HUES6 (cell line): ENCODE data around the gene PATL1.
A peak's percentile ranks its signal among the peaks of the same experiment; 100 is the strongest.
"Not testable (repeated sequence)": the region's sequence is repeated elsewhere in the genome, so short reads cannot be mapped to it uniquely, and the experiment has no call there.

Experiments
- H3K27ac ChIP-seq: 2 replicates; pipeline ENCODE4 v1.7.0; 2013; ENCODE audit warnings: low read depth, mild to moderate bottlenecking, low read length, inconsistent platforms
- H3K27me3 ChIP-seq: 2 replicates; pipeline ENCODE4 v1.6.1; 2013; ENCODE audit warnings: low read length; ENCODE audit not compliant: control insufficient read depth, insufficient read depth
- H3K36me3 ChIP-seq: 2 replicates; pipeline ENCODE4 v1.6.1; 2013; ENCODE audit warnings: low read length; ENCODE audit not compliant: control insufficient read depth, insufficient read depth
- H3K4me1 ChIP-seq: 2 replicates; pipeline ENCODE4 v1.6.1; 2013; ENCODE audit warnings: low read length; ENCODE audit not compliant: control insufficient read depth, insufficient read depth
- H3K4me3 ChIP-seq: 2 replicates; pipeline ENCODE4 v1.5.1; 2013; ENCODE audit warnings: low read depth, low read length
- H3K9ac ChIP-seq: one replicate; pipeline ENCODE4 v1.6.1; 2013; ENCODE audit warnings: mild to moderate bottlenecking, low read length
- H3K9me3 ChIP-seq: 2 replicates; pipeline ENCODE4 v1.6.1; 2013; ENCODE audit warnings: low read depth, low read length; ENCODE audit not compliant: control insufficient read depth, insufficient read depth

Gene PATL1

GRCh38 chr11:59644528-59644927 lies 24.3 kb downstream of the PATL1 start:
- H3K27me3 ChIP-seq: no peaks in the 10 kb centered on the region
- no peak overlapping the region for H3K9ac ChIP-seq
- no peak overlapping the region for H3K27ac ChIP-seq
- H3K9me3 ChIP-seq: no peaks in the 10 kb centered on the region
- H3K4me1 ChIP-seq: no peaks in the 10 kb centered on the region
- H3K36me3 ChIP-seq: peaks cover 92% of the 10 kb centered on the region
- no peak overlapping the region for H3K4me3 ChIP-seq

- Histone ChIP-seq H3K4me1 (no peaks in the 10 kb centered on the region), H3K9ac (no peak overlapping the region), H3K9me3 (no peaks in the 10 kb centered on the region), H3K4me3 (no peak overlapping the region), H3K36me3 (peaks cover 92% of the 10 kb centered on the region), H3K27me3 (no peaks in the 10 kb centered on the region), H3K27ac (no peak overlapping the region)
These were observed 25.4 kb downstream of the PATL1 start for GRCh38 chr11:59643390-59643789.

- Histone ChIP-seq H3K4me3 (no peak overlapping the region), H3K27me3 (no peaks in the 10 kb centered on the region), H3K4me1 (no peaks in the 10 kb centered on the region), H3K9me3 (no peaks in the 10 kb centered on the region), H3K36me3 (peaks cover 91% of the 10 kb centered on the region), H3K27ac (no peak overlapping the region), H3K9ac (no peak overlapping the region)
These were observed 27.7 kb downstream of the PATL1 start for GRCh38 chr11:59641156-59641555.

- Histone ChIP-seq H3K27me3 (no peaks in the 10 kb centered on the region), H3K9ac (no peak overlapping the region), H3K4me3 (no peak overlapping the region), H3K9me3 (no peaks in the 10 kb centered on the region), H3K27ac (no peak overlapping the region), H3K36me3 (peaks cover 4% of the 10 kb centered on the region; the same call in 1 of the 2 replicates), H3K4me1 (peaks cover 8% of the 10 kb centered on the region; the same call in 1 of the 2 replicates)
These were observed 38.3 kb downstream of the PATL1 start for GRCh38 chr11:59630493-59630892.

DNA sequence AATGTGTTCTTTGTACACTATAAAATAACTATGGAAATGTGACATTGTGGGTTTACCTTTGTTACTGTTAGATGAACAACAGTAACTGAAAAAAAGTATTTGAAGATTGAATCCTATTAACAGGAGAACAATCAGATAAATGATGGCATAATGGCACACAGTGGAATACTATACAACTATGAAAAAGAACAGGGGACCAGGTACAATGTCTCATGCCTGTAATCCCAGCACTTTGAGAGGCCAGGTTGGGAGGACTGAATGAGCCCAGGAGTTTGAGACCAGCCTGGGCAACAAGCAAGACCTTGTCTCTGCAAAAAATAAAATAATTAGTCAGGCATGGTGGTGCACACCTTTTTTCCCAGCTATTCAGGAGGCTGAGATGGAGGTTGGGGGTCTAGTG lies 38.8 kb downstream of the PATL1 start:
- no peaks in the 10 kb centered on the region for H3K36me3 ChIP-seq
- no peak overlapping the region for H3K27ac ChIP-seq
- H3K27me3 ChIP-seq: no peaks in the 10 kb centered on the region
- peaks cover 11% of the 10 kb centered on the region for H3K4me1 ChIP-seq
- no peak overlapping the region for H3K4me3 ChIP-seq
- no peaks in the 10 kb centered on the region for H3K9me3 ChIP-seq
- no peak overlapping the region for H3K9ac ChIP-seq

- H3K9me3 ChIP-seq, H3K27ac ChIP-seq, H3K9ac ChIP-seq, H3K4me3 ChIP-seq, H3K27me3 ChIP-seq, H3K36me3 ChIP-seq: not testable (repeated sequence)
- H3K4me1 ChIP-seq: peaks cover 11% of the 10 kb centered on the region
These were observed 41.9 kb downstream of the PATL1 start for GRCh38 chr11:59626969-59627368.

DNA sequence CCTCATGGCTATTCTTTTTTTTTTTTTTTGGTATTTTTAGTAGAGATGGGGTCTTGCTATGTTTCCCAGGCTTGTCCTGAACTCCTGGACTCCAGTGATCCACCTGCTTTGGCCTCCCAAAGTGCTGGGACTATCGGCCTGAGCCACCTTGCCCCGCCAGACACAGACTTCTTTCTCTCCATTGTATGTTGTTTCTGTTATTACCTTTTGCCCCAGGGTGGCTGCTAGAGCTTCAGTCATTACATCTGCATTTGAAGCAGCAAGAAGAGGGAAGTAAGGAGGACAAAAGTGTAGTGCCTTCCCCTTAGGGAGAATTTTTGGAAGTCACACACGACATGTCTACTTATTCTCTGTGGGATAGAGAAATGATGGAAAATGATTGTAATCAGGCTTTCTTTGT lies 43.1 kb downstream of the PATL1 start:
- no peak overlapping the region for H3K4me3 ChIP-seq
- H3K4me1 ChIP-seq: peaks cover 11% of the 10 kb centered on the region
- no peaks in the 10 kb centered on the region for H3K27me3 ChIP-seq
- H3K9ac ChIP-seq: no peak overlapping the region
- H3K36me3 ChIP-seq: no peaks in the 10 kb centered on the region
- H3K27ac ChIP-seq: no peak overlapping the region
- no peaks in the 10 kb centered on the region for H3K9me3 ChIP-seq

- Histone ChIP-seq H3K4me3 (no peak overlapping the region), H3K9ac (no peak overlapping the region), H3K9me3 (no peaks in the 10 kb centered on the region), H3K27ac (no peak overlapping the region), H3K4me1 (peaks cover 3% of the 10 kb centered on the region; the same call in 1 of the 2 replicates), H3K36me3 (peaks cover 8% of the 10 kb centered on the region; the same call in 1 of the 2 replicates), H3K27me3 (no peaks in the 10 kb centered on the region)
These were observed 51.0 kb downstream of the PATL1 start for GRCh38 chr11:59617876-59618275.

DNA sequence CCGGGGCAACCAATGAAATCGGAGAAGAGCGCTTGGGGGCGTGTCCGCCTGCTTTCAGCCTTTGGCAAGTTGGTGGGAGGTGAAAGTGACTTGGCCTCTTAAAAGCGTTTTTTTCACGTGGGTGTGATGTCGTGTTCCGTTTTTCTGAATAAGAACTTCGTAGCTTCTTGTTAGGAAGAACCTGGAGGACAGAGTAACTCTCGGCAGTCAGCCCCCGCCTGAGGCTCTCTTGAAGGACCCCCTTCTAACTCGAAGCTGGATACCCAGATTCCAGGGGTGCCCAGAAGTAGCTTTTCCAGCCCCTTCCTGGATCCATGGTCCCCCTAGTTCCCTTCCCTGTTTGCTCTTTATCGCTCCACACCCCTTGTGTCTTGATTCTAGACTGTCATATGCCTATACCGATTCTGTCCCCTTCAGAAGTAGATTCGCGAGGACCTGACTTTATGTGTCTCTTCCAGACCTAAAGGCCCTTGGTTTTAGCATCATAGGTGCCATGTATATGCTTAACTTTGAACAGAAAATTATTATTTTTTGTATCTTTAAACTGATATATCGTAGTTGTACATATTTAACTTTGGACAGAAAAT lies 52.3 kb downstream of the PATL1 start:
- peaks cover 8% of the 10 kb centered on the region; the same call in 1 of the 2 replicates for H3K36me3 ChIP-seq
- H3K4me3 ChIP-seq: peak overlapping the region; percentile 76
- H3K9me3 ChIP-seq: no peaks in the 10 kb centered on the region
- H3K27ac ChIP-seq: no peak overlapping the region
- H3K4me1 ChIP-seq: peaks cover 3% of the 10 kb centered on the region; the same call in 1 of the 2 replicates
- H3K27me3 ChIP-seq: no peaks in the 10 kb centered on the region
- H3K9ac ChIP-seq: peak overlapping the region; percentile 78

DNA sequence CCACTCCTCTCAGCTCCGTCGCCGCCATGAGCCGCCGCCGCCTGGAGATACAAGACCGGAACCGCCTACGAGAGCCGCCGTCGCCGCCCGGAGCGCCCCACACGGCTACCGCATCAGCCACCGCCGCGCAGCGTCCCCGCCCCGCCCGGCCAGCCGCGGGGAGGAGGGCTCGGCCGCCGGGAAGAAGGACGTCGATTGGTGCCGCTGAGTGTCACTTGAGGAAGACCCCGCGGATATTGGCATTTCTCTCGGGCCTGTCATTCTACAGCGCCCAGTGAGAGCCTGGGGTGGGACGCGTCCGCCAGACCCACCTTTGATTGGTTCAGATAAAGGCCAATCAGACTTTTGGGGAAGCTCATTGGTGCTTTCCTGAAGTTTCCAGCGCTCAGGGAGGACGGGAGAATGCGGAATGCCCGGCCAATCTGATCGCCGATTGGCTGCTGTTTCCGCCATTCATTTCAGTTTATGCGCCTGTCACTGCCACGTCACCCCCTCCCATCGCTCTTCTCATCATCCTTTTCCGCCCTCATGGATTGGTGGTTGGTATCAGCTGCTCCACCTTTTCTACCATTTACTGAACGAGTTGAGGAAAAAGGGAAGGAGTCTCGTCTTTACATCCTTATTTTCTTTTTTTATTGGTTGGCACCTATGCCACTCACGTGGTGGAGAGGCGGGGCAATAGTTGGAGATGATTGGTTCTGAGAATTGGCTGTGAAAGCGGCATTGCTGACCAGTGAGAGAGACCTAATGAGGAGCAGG lies 53.0 kb downstream of the PATL1 start, which contains the start of gene OSBP:
OSBP (minus strand) TSS at position 138 of the 759 bp plus-strand sequence; CDS start at position 28, 110 bp downstream.
- Histone ChIP-seq H3K27me3 (no peaks in the 10 kb centered on the region), H3K36me3 (peaks cover 8% of the 10 kb centered on the region; the same call in 1 of the 2 replicates), H3K9ac (peak within 1 kb of the TSS; percentile 78), H3K27ac (0 out of 2 replicates have a peak within 1 kb of the TSS, but pooled peaks have one; percentile 50), H3K9me3 (no peaks in the 10 kb centered on the region), H3K4me1 (peaks cover 3% of the 10 kb centered on the region; the same call in 1 of the 2 replicates), H3K4me3 (peak within 1 kb of the TSS; percentile 89)

- Histone ChIP-seq H3K36me3 (peaks cover 13% of the 10 kb centered on the region), H3K9me3 (no peaks in the 10 kb centered on the region), H3K27ac (0 out of 2 replicates have a peak overlapping the region, but pooled peaks have one; percentile 50), H3K4me1 (peaks cover 3% of the 10 kb centered on the region; the same call in 1 of the 2 replicates), H3K4me3 (peak overlapping the region; percentile 89), H3K9ac (peak overlapping the region; percentile 66), H3K27me3 (no peaks in the 10 kb centered on the region)
These were observed 53.7 kb downstream of the PATL1 start for GRCh38 chr11:59615120-59615636.
